ENCODE measurements around the gene PAPOLB. TPM values are rescaled to one million over a fixed set of nuclear protein-coding genes. Genes with fewer than 3 reads are reported as not detected.
A peak's percentile ranks its signal among the peaks of the same experiment; 100 is the strongest.

The PAPOLB gene
- total RNA-seq, 4 donors from 2014 or later: 0.17 to 0.46 (median 0.37) TPM

GRCh38 chr7:4823441-4824119, 38.2 kb downstream of the PAPOLB start:
- Histone ChIP-seq H3K27me3 (peaks cover 0 to 9% (median 0%) of the 10 kb centered on the region in 4 donors), H3K9me3 (no peaks in the 10 kb centered on the region), H3K27ac (replicated peaks in 1 of 4) (no peak overlapping the region), H3K4me3 (no peak overlapping the region), H3K4me1 (peaks cover 6 to 12% (median 10%) of the 10 kb centered on the region in 4 donors), H3K36me3 (peaks cover 0 to 3% (median 0%) of the 10 kb centered on the region in 4 donors)
- no peak for DNase-seq (ENCODE audit: extremely low spot score)
- 86% methylated on average over 14 of the region's 14 CpGs for WGBS
- intact Hi-C loops (cut with DNase I): no loop called here
- no peak for TF ChIP-seq CTCF (IDR thresholded peaks at IDR 0.05)
- TF ChIP-seq EP300 (IDR thresholded peaks at IDR 0.05): no peak
- TF ChIP-seq POLR2AphosphoS5 (IDR thresholded peaks at IDR 0.05): no peak
- TF ChIP-seq POLR2A (IDR thresholded peaks at IDR 0.05; ENCODE audit: low read depth): no peak

DNA sequence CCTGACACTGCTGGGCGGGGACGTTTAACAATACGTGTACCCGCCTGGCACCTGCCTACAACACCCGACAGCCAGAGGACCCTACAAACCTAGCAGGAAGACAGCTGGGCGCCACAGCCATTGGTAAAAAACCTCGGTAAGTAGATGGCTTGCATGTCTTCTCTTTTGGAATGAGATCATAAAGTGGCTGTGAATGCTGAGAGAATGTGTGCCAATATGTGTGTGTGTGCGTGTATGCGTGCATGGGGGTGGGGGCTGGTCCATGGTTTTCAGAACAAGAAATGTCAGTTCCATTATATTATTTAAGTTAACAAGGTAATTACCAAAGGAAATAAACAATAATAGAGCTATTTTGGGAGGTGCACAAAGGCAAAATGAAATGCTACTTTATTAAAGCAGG, 39.2 kb downstream of the PAPOLB start:
- Histone ChIP-seq H3K4me1 (peaks cover 6 to 12% (median 10%) of the 10 kb centered on the region in 4 donors), H3K27me3 (peaks cover 0 to 9% (median 0%) of the 10 kb centered on the region in 4 donors), H3K36me3 (peaks cover 0 to 3% (median 0%) of the 10 kb centered on the region in 4 donors), H3K4me3 (no peak overlapping the region), H3K27ac (replicated peaks in 1 of 4) (no peak overlapping the region), H3K9me3 (no peaks in the 10 kb centered on the region)
- no peak for DNase-seq (ENCODE audit: extremely low spot score)
- no peak for TF ChIP-seq POLR2A (IDR thresholded peaks at IDR 0.05; ENCODE audit: low read depth)
- no peak for TF ChIP-seq POLR2AphosphoS5 (IDR thresholded peaks at IDR 0.05)
- no peak for TF ChIP-seq EP300 (IDR thresholded peaks at IDR 0.05)
- TF ChIP-seq CTCF (IDR thresholded peaks at IDR 0.05): no peak
- WGBS: 87% methylated on average over 9 of the region's 9 CpGs
- intact Hi-C loops (cut with DNase I): no loop called here

GRCh38 chr7:4820967-4821471, 40.8 kb downstream of the PAPOLB start:
- Histone ChIP-seq H3K4me1 (peaks cover 6 to 12% (median 10%) of the 10 kb centered on the region in 4 donors), H3K4me3 (no peak overlapping the region), H3K27me3 (peaks cover 0 to 9% (median 0%) of the 10 kb centered on the region in 4 donors), H3K36me3 (peaks cover 0 to 10% (median 2%) of the 10 kb centered on the region in 4 donors), H3K9me3 (no peaks in the 10 kb centered on the region), H3K27ac (replicated peaks in 1 of 4) (no peak overlapping the region)
- TF ChIP-seq EP300 (IDR thresholded peaks at IDR 0.05) (no peak), POLR2A (IDR thresholded peaks at IDR 0.05; ENCODE audit: low read depth) (no peak), POLR2AphosphoS5 (IDR thresholded peaks at IDR 0.05) (no peak), CTCF (IDR thresholded peaks at IDR 0.05) (no peak)
- whole genome bisulfite sequencing: 88% methylated on average over 10 of the region's 20 CpGs
- DNase-seq (ENCODE audit: extremely low spot score): no peak
- intact Hi-C loops (cut with DNase I): no loop called here

- peaks cover 0 to 16% (median 2%) of the 10 kb centered on the region in 4 donors for H3K36me3 ChIP-seq
- WGBS: 65% methylated on average over 10 of the region's 19 CpGs
- no peak overlapping the region for H3K4me3 ChIP-seq
- peaks cover 6 to 12% (median 10%) of the 10 kb centered on the region in 4 donors for H3K4me1 ChIP-seq
- no peaks in the 10 kb centered on the region for H3K9me3 ChIP-seq
- TF ChIP-seq CTCF (IDR thresholded peaks at IDR 0.05) (no peak), POLR2AphosphoS5 (IDR thresholded peaks at IDR 0.05) (no peak), EP300 (IDR thresholded peaks at IDR 0.05) (no peak), POLR2A (IDR thresholded peaks at IDR 0.05; ENCODE audit: low read depth) (no peak)
- peak overlapping the region in 2 of 4 donors; percentile 7 to 30 for H3K27ac ChIP-seq (replicated peaks in 1 of 4)
- peaks cover 0 to 13% (median 0%) of the 10 kb centered on the region in 4 donors for H3K27me3 ChIP-seq
- DNase-seq (ENCODE audit: extremely low spot score): no peak
- intact Hi-C loops (cut with DNase I): no loop called here
Observed at GRCh38 chr7:4820405-4820966, 41.3 kb downstream of the PAPOLB start.
